ENCODE data around the gene TLCD5.

The TLCD5 gene

DNA sequence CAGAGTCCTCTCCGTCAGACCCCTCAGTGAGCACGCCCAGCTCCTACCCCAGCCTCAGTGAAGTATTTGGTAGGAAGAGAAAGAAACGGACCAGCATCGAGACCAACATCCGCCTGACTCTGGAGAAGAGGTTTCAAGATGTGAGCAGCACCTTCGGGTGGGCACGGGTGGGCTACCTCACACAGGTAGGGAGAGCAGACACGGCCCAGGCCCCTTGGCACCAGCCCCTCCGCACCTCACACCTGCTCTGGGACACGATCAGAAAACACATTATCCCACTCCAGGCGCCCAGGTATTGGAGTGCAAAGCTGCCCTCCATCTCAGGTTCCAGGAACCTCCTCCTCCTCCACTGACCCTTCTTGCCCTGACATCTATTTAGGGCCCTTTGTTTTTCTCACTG lies 17.6 kb upstream of the TLCD5 start:
- DNase-seq = no peak

DNA sequence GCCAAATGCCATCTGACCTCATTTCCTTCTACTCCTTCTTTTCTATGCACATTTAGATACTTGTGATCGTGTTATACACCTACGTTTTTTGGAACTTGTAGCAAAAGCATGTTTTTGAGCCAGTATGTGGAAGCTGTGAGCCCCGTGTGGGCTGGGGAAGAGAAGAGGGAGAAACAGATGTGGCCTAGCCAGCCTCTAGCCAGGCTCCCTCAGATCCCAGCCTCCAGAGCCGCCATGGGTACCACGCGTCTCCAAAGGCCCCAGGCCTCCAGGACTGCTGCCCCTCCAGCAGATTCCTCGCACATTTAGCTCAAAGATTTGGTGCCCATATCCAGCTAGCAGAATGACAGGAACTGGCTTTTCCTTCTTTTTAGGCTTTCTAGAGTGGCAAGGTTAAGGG lies 17.0 kb upstream of the TLCD5 start:
- DNase-seq = peak in 6 of 58 donors; percentile 5 to 59 (median 14)

- no peak for DNase-seq
Observed at GRCh38 chr11:120310870-120311269, 14.2 kb upstream of the TLCD5 start.

DNA sequence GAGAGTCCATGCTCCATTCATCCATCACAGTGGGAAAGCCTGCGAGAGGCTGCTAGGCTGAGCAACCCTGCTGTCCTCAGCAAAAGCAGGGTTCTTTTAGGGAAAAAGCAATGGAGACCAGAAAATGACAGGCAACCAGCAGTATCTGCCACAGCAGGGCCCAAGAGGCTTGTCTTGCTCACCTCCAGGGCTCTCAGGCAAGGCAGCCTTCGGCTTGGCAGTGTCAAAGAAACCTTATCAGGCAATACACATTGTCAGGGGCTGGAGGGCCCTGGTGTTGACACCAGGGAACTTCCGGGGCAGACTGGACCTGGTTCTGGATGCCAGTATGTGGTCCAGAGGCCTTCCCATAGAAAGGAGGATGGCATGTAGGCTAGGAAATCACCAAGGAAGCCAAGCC lies 10.2 kb upstream of the TLCD5 start:
- no peak for DNase-seq

DNA sequence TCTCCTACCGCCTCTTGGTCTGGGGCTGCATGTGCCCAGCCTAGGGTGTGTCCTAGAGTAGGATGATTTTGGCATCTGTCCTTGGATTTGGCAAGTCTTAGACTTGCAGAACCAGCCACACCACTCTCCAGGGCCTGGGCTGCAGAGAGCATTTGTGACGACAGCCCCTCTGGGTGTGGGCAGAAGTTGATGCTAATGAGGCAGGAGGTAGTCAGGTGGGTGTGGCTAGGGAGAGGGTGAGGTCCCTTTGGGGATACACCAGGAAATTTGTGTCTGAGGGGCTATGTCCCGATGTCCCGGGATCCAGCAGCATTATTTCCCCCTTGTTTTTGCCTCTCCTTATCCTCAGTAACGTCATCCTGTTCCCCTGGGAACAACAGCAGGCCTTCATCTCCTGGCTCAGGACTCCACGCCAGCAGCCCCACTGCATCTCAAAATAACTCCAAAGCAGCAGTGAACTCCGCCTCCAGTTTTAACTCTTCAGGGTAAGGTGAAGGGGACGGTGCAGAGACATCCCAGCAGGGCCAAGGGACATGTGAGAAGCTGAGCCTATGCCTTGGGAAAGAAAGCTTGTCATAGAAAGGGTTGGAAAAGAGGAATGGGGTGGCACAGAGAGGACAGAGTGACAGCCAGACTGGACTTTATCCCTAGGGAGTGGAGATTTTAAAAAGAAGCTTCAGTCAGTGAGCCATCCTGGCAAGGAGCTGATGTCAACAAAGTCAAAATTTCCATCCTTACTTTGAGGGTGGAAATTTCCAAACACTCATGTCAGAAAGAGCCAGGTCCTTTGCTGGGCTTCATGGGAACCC lies 8.0 kb upstream of the TLCD5 start:
- peak in 6 of 58 donors; percentile 11 to 75 (median 24) for DNase-seq

DNA sequence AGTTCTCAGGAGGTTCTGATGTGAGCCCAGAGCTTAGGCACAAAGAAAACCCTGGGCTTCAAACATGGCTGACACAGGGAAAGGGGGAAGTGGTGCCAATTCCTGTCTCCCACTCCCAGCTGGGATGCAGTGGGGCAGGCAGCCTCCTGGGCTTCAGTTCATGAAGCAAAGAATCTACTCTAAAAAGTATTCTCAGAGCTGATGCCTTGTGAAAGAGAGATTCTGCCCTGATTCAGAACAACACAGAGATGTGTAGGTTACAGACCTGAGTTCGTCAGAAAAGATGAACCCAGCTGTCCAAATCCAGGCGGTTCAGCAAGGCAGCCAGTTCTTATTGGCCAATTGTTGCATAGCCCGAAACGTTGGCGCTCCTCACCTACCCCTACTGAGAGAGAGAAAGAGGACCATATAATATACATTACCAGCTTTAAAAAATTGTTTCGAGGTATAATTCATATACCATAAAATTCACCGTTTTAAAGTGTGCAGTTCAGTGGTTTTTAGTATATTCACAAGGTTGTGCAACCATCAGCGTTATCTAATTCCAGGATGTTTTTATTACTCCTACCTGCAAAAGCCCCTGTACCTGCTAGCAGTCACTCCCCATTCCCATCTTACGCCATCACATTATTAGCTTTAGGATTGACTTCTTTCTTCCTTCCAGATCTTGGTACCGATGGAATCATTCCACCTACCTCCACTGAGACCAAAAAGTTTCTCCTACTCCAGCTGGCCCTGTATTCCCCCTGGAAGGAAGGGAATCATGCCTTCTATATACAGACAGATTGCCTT lies 7.2 kb upstream of the TLCD5 start:
- DNase-seq = no peak

DNA sequence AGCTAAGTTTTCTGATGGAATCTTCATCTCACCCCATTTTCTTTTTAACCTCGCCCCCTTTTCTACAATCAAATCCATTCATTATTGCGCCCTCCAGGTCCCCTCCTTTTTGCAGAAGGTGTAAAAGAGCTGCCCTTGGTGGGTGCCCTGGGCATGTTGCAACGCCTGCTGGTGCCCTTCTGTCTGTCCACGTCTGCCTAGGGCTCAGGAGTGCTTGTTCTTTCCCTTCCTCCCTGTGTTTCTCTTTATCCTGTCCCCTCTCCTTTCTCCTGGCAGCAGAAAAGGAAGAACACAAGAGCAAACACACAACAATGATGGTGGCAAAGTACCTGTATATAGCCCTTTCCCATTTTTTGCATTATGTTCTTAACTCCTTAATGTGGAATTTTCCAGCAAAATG lies 6.2 kb upstream of the TLCD5 start:
- no peak for DNase-seq

DNA sequence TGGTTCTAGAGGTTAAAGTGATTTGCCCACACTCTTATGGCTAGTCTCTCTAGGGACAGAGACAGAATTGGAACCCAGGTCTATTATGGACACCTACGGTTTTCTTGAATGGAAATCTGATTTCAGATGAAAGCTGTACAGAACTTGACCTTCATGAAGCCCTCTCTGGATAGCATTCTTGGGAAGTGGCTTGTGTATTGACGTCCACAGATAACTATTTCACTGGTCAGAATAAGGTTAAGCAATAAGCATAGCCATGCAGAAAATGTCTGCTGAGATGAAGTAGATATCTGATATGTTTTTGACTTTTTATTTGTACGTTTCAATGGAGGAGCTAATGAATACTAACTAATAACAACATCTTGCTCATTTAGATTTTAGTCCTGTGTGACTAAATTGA lies 1.1 kb downstream of the TLCD5 start:
- no peak for DNase-seq

GRCh38 chr11:120326845-120327281 lies 1.8 kb downstream of the TLCD5 start:
- DNase-seq = no peak

- DNase-seq = no peak
Observed at GRCh38 chr11:120327311-120327710, 2.2 kb downstream of the TLCD5 start.

GRCh38 chr11:120329556-120329955 lies 4.5 kb downstream of the TLCD5 start:
- DNase-seq = no peak

GRCh38 chr11:120330045-120330444 lies 4.9 kb downstream of the TLCD5 start:
- DNase-seq = no peak

GRCh38 chr11:120331301-120331996 lies 6.3 kb downstream of the TLCD5 start:
- DNase-seq = no peak

DNA sequence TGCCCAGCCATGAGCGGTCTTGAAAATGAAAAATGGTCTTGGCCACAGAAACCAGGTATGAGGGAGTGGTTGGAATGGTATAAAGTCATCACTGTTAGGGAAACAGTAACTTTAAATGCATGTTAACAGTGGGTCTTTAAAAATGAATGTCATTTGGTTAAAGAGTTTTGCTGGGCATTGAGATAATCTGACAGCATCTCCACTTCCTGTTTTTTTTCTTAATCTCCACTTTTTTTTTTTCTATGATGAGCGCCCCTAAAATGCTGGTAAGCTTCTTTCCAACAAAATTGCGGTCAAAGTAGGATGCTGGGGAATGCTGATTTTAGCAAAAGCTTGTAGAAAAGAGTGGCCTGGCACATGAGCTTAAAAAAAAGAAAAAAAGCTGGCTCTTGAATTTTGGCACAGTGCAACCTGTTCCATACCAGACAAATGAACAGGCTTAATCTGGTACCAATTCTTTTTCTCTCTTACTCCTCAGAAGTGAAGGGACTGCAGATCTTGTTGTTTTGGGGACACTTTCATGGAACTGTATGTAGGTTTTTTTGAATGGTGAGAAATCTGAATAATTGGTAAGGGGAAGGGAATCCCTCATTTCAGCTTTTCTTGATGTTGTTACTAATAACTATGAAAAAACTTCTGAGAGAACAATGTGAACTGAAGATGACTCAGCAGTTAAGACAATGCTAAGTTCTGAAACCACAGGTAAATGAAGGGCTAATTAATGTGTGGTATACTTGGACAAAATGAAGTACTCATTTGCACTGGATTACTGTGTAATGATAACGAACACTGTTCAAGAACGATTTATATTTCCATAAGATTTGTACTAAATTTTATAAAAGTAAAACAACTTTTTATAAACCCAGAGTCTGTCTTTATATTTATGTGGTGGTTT lies 8.0 kb downstream of the TLCD5 start:
- peak in 3 of 58 donors; percentile 4 to 36 (median 24) for DNase-seq

DNA sequence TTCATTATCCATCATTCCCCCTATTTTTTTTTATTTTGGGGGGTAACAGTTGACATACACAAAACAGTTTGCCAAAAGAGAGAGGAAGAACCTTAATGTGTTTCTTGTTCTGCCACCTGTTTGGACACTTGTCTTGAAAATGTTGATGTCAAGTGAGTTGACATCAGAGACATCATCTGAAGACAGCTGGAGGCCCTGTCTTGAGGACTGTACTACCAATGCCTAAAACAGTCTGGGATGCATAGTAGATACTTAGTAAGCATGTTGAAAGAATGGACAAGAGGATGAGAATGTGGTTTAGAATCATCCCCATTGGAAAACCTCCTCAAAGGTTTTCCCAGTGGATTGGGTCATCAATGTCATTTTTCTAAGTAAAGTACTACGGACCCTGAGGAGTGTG lies 8.7 kb downstream of the TLCD5 start:
- no peak for DNase-seq

DNA sequence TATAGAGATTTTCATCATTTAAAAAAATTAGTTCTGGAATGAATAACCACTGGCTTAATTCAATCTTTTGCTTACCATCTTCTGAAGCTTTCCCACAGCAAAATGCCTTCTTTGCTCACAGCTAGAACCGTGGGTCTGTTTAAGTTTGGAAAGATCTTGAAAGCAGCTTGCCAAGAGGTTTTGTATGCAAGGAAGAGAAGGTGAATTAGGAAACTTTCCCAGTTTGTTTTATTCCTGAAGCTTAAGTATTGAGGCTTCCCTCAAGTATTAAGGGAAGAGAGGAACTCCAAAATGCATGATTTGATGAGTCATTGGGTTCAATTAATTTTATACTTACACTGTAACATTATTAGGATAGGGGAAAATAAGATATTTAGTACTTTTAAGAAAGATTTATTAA lies 9.2 kb downstream of the TLCD5 start:
- peak in 1 of 58 donors; percentile 59 for DNase-seq

DNA sequence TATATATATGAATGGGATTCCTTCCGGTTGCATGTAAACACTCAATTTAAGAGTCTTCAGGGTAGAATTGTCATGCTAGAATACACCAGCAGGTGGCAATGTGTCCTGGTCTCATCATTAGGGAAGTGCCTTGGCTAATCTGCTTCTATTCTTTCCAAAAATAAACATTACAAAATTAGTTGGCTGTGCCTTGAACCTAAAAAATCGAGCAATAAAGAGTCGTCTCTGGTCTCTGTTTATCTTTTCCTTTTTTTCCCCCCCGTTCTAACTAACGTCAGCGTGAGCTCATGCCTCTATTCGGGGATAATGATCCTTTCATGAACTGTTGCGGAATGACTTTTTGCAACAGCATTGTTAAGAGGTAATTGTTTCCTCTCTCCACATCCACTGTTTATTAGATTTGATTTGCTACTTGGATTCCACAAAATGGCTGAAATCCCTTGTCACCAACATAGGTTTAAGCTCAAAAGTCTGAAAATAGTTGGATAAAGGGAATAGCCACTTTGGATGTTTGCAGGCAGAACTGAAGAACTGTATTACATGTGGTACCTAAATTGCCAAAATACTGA lies 9.9 kb downstream of the TLCD5 start:
- DNase-seq = peak in 30 of 58 donors; percentile 16 to 79 (median 40)

- peak in 2 of 58 donors; percentile 57 to 58 for DNase-seq
Observed at GRCh38 chr11:120335556-120335907, 10.4 kb downstream of the TLCD5 start.

DNA sequence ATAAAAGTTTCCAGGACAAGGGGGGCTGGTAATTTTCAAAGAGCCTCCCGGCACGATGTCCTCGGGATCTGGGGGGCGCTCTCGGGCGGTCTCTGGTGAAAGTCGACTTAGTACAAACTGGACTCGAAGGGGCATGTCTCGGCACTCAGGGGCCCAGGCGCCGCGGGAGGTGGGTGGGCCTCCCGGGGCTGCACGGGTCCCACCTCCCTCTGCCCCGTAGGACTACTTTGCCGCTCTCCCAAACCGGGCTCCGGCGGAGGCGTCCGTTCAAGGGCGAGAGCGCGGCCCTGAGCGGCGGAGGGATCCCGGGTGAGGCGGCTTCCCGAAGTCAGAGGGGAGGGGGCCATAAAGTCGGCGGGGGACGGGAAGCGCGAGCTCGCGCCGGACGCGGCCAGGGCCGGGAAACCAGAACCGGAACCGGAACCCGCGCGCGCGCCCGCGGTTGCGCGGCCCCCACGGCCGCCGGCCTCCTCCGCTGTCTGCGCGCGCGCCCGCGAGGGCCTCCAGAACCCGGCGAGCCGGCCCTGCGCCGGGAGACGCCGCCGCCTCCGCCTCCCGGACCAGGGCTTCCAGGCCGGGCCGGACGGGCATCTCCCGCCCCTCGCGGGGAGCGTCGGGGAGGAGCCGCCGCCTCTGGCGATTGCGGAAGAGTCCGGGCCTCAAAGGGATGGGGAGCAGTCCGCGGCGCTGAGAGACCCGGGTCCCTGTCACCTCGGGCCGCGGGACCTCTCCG lies 11.0 kb downstream of the TLCD5 start, which contains the start of gene ARHGEF12:
TSS of gene ARHGEF12 (plus strand) at position 506 of the 733 bp plus-strand sequence. CDS start 831 bp downstream, outside the sequence.
- DNase-seq = peak in 57 of 58 donors; percentile 52 to 95 (median 90)
